Neural cell (in vitro differentiated cells): ENCODE data around the gene DTD1. TPM values are rescaled to one million over a fixed set of nuclear protein-coding genes. Genes with fewer than 3 reads are reported as not detected.

Experiments
- H2AFZ ChIP-seq: fragments of 200-600, 300-800 bp; sonication (generic), shearing (Covaris generic); 2 replicates; pipeline ENCODE4 v1.6.0; 2014; ENCODE audit warnings: low read depth, mild to moderate bottlenecking, antibody characterized with exemption, low read length, moderate library complexity
- H3F3A ChIP-seq: fragments of 200-600 bp; shearing (Covaris generic); 2 replicates; pipeline ENCODE4 v1.6.1; 2016; ENCODE audit warnings: mild to moderate bottlenecking, moderate library complexity, mixed read lengths, antibody characterized with exemption, low read length; ENCODE audit not compliant: insufficient read depth, poor library complexity, severe bottlenecking
- H3K27ac ChIP-seq: fragments of 200-600, 300-800 bp; sonication (generic), shearing (Covaris generic); 2 replicates; pipeline ENCODE4 v1.5.1; 2014; ENCODE audit warnings: mild to moderate bottlenecking, low read length, moderate library complexity
- H3K27me3 ChIP-seq: fragments of 300-800, 200-600 bp; sonication (generic), shearing (Covaris generic); 2 replicates; pipeline ENCODE4 v1.6.0; 2014; ENCODE audit warnings: mild to moderate bottlenecking, low read depth, low read length, moderate library complexity; ENCODE audit not compliant: insufficient read depth
- H3K36me3 ChIP-seq: fragments of 300-800, 200-600 bp; sonication (generic), shearing (Covaris generic); 2 replicates; pipeline ENCODE4 v1.5.1; 2014; ENCODE audit warnings: mild to moderate bottlenecking, antibody characterized with exemption, low read length, moderate library complexity; ENCODE audit not compliant: insufficient read depth
- H3K4me2 ChIP-seq: fragments of 300-800, 200-600 bp; sonication (generic), shearing (Covaris generic); 2 replicates; pipeline ENCODE4 v1.6.0; 2014; ENCODE audit warnings: mild to moderate bottlenecking, low read length
- H3K4me3 ChIP-seq: fragments of 300-800, 200-600 bp; sonication (generic), shearing (Covaris generic); 2 replicates; pipeline ENCODE4 v1.5.1; 2014; ENCODE audit warnings: mild to moderate bottlenecking, low read length, moderate library complexity
- H3K79me2 ChIP-seq: fragments of 200-600 bp; shearing (Covaris generic); replicated peaks from 2 replicates; pipeline ENCODE4 v1.6.0; 2014; ENCODE audit warnings: mild to moderate bottlenecking, low read length, moderate library complexity; ENCODE audit not compliant: insufficient read depth
- H3K9ac ChIP-seq: fragments of 300-800, 200-600 bp; sonication (generic), shearing (Covaris generic); 2 replicates; pipeline ENCODE4 v1.6.1; 2016; ENCODE audit warnings: mild to moderate bottlenecking, low read length, mixed read lengths
- H3K9me2 ChIP-seq: fragments of 200-600 bp; shearing (Covaris generic); 2 replicates; pipeline ENCODE4 v1.6.1; 2016; ENCODE audit warnings: mild to moderate bottlenecking, low read length, mixed read lengths; ENCODE audit not compliant: insufficient read depth
- H3K9me3 ChIP-seq: fragments of 200-600, 300-800 bp; sonication (generic), shearing (Covaris generic); 2 replicates; pipeline ENCODE4 v1.6.1; 2016; ENCODE audit warnings: mild to moderate bottlenecking, mixed run types, low read length, moderate library complexity, mixed read lengths
- H4K20me1 ChIP-seq: fragments of 200-600 bp; shearing (Covaris generic); 2 replicates; pipeline ENCODE4 v1.6.1; 2016; ENCODE audit warnings: mild to moderate bottlenecking, mixed run types; ENCODE audit not compliant: insufficient read depth
- EP300 ChIP-seq: fragments of 450-650 bp; conservative IDR thresholded peaks from 2 replicates; pipeline ENCODE4 v1.6.1; 2014; ENCODE audit warnings: antibody characterized with exemption, mild to moderate bottlenecking, moderate library complexity; ENCODE audit not compliant: poor library complexity, severe bottlenecking
- EZH2 ChIP-seq: fragments of 200-600, 300-800 bp; shearing (Covaris generic), sonication (generic); IDR thresholded peaks from 2 replicates; pipeline ENCODE4 v1.6.1; 2014; ENCODE audit warnings: antibody characterized with exemption, low read length, borderline replicate concordance, mild to moderate bottlenecking; ENCODE audit not compliant: insufficient read depth, poor library complexity, severe bottlenecking
- MXI1 ChIP-seq: fragments of 450-650 bp; conservative IDR thresholded peaks from 2 replicates; pipeline ENCODE4 v1.6.1; 2014; ENCODE audit warnings: antibody characterized with exemption, mild to moderate bottlenecking; ENCODE audit not compliant: poor library complexity, severe bottlenecking
- POLR2AphosphoS5 ChIP-seq: IDR thresholded peaks from 2 replicates; pipeline ENCODE4 v1.6.1; 2012
- RAD21 ChIP-seq: fragments of 450-650 bp; conservative IDR thresholded peaks from 2 replicates; pipeline ENCODE4 v1.6.1; 2014; ENCODE audit warnings: antibody characterized with exemption, mild to moderate bottlenecking, moderate library complexity
- REST ChIP-seq: IDR thresholded peaks from 2 replicates; pipeline ENCODE4 v1.6.1; 2012; ENCODE audit warnings: borderline replicate concordance
- SMC3 ChIP-seq: fragments of 450-650 bp; conservative IDR thresholded peaks from 2 replicates; pipeline ENCODE4 v1.6.1; 2014; ENCODE audit warnings: antibody characterized with exemption, mild to moderate bottlenecking, moderate library complexity; ENCODE audit not compliant: poor library complexity
- TAF1 ChIP-seq: IDR thresholded peaks from 2 replicates; pipeline ENCODE4 v1.6.1; 2012; ENCODE audit warnings: low read depth
- polyA plus RNA-seq: library from polyadenylated mRNA; depleted of rRNA; stranded (reverse); fragments of >200 nt; gene quantifications from 2 replicates; pipeline ENCODE4 v1.2.3, GENCODE V29; 2014
- TF ChIP-seq, protein P1 (sequence below): fragments of 450-650 bp; IDR thresholded peaks from 2 replicates; pipeline ENCODE4 v1.5.1; 2014; ENCODE audit warnings: antibody characterized with exemption, mild to moderate bottlenecking, moderate library complexity; ENCODE audit not compliant: poor library complexity, severe bottlenecking

The DTD1 gene
- polyA plus RNA-seq, 1 donor from 2014 or later: 337 TPM

DNA sequence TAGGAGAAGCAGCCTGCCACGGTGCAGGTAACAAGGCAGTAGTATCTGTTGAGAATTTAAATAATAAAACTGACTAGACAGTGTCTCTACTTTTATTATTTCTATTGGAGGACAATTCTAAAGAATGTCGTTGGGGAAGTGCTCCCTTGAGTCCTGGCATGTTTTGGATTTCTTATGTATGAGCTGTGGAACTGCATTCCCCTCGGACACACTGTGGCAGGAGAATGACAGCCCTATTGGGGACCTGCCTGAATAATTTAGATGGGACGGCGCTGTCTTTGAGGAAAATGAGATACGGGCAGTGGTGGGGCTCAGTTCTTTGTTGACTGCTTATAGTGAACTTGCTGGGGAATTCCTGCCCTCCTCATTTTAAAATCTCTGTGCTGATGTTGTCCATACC is 223.3 kb downstream of the DTD1 start:
- Histone ChIP-seq H3K4me3 (no peak overlapping the region), H3K79me2 (no peaks in the 10 kb centered on the region), H3K27ac (no peak overlapping the region), H4K20me1 (no peaks in the 10 kb centered on the region), H3F3A (no peaks in the 10 kb centered on the region), H3K9ac (no peak overlapping the region), H2AFZ (no peak overlapping the region), H3K4me2 (no peak overlapping the region), H3K9me3 (no peaks in the 10 kb centered on the region), H3K36me3 (no peaks in the 10 kb centered on the region), H3K9me2 (no peaks in the 10 kb centered on the region), H3K27me3 (no peaks in the 10 kb centered on the region)
- TF ChIP-seq SMC3 (no peak), TAF1 (no peak), REST (no peak), EZH2 (no peak), POLR2AphosphoS5 (no peak), EP300 (no peak), MXI1 (no peak), RAD21 (no peak)
- TF ChIP-seq, protein P1, sequence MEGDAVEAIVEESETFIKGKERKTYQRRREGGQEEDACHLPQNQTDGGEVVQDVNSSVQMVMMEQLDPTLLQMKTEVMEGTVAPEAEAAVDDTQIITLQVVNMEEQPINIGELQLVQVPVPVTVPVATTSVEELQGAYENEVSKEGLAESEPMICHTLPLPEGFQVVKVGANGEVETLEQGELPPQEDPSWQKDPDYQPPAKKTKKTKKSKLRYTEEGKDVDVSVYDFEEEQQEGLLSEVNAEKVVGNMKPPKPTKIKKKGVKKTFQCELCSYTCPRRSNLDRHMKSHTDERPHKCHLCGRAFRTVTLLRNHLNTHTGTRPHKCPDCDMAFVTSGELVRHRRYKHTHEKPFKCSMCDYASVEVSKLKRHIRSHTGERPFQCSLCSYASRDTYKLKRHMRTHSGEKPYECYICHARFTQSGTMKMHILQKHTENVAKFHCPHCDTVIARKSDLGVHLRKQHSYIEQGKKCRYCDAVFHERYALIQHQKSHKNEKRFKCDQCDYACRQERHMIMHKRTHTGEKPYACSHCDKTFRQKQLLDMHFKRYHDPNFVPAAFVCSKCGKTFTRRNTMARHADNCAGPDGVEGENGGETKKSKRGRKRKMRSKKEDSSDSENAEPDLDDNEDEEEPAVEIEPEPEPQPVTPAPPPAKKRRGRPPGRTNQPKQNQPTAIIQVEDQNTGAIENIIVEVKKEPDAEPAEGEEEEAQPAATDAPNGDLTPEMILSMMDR: no peak

DNA sequence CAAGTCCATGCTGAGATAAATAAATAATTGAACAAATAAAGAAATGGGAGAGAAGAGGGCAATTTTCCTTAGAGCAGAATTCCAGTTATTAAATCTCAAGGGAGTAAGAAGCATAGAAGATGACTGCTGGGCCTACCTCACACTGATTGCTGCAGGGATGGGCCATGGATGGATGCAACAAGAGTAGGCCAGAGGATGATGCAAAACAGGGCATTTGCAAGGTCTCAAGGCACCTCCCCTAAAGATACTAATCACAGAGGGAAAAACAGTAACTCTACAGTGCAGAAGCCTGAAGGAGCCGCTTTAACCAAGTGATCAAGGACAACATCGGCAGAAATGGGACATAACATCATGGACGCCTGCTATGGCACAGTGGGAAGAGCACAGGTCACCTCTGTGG is 224.1 kb downstream of the DTD1 start:
- no peaks in the 10 kb centered on the region for H3K9me3 ChIP-seq
- H3K9ac ChIP-seq: no peak overlapping the region
- H3K4me2 ChIP-seq: no peak overlapping the region
- H3K4me3 ChIP-seq: no peak overlapping the region
- H4K20me1 ChIP-seq: no peaks in the 10 kb centered on the region
- no peaks in the 10 kb centered on the region for H3K79me2 ChIP-seq
- no peak for TF ChIP-seq SMC3
- no peak for TF ChIP-seq REST
- no peak for TF ChIP-seq EP300
- no peak for TF ChIP-seq POLR2AphosphoS5
- TF ChIP-seq RAD21: no peak
- TF ChIP-seq, protein P1: no peak
- no peak for TF ChIP-seq TAF1
- no peak for TF ChIP-seq EZH2
- TF ChIP-seq MXI1: no peak
- H3F3A ChIP-seq: no peaks in the 10 kb centered on the region
- H3K27me3 ChIP-seq: no peaks in the 10 kb centered on the region
- no peaks in the 10 kb centered on the region for H3K9me2 ChIP-seq
- H3K27ac ChIP-seq: no peak overlapping the region
- no peak overlapping the region for H2AFZ ChIP-seq
- no peaks in the 10 kb centered on the region for H3K36me3 ChIP-seq
